Activated CD4-positive, alpha-beta T cell treated with anti-CD3 and anti-CD28 coated beads, Interleukin-2, amount 50 U/mL, for 4 hours (primary cell): ENCODE results near the gene AP1M1.
"Not testable (repeated sequence)": the region's sequence is repeated elsewhere in the genome, so short reads cannot be mapped to it uniquely, and the experiment has no call there.

ENCODE experiments used
- DNase-seq, 2 experiments: peaks; one replicate each; pipeline ENCODE4 v3.0.0-alpha.2; 2020

The AP1M1 gene

DNA sequence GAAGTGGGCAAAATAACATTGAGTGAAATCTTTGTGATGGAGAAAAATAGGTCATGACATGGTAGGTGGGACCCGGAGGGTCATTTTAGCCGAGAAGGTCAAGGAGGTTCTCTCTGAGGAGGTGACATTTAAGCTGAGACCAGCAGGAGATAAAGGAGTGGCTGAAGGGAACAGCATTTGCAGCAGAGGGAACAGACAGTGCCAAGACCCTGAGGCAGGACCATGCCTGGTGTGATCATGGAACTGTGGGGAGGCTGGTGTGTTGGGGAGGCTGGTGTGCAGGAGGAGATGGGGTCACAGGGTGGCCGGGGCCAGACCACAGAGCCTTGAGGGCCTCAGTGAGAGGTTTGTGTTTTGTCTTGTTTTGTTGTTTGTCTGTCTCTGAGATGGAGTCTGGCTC, 67.5 kb downstream of the AP1M1 start:
- DNase-seq = no peak

DNA sequence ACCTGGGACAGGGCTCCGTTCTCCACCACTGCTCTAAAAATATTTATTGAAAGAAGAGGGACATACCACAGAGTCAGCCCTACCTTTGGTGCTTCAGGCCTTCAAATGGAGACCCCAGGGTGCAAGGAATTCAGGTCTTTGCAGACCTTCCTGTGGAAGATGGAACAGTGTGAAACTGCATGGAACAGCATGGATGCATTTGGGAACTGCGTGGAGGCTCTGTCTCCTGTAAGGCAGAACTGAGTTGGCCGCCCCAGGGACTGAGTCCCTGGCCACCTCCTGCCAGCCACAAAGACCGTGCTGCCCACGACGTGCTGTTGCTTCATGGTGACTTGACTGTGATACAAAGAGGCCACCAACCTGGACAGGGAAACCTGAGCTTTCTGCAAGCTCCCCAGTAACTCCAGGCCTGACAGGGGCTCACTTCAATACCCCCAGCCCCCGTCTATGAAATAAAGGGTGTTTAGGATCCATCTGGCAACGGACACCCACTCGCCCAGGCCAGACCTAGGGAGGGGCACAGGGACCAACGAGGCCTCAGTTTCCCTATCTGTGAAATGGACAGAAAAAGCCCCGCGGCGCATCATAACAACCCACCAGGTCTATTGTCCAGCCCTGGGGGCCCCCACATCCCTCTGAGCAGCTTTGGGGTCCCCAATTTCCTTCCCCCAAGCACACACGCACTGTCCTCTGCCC, 68.3 kb downstream of the AP1M1 start:
- DNase-seq = no peak

DNA sequence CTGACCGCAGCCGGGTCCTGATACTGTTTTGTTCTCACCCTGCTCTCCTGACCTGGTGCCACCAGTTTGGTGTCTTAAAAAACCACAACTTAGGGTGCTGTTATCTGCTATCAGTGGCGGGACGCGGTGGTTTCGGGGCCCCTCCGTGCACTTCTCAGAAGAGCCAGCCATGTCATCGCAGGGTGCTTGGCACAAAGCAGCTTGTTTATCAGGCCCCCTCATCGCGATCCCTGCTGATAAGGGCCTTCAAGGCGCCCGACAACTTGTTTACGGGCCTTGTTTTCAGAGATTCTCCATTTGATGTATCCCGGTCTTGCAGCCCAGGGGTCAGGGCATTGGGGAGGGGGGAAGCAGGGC, 68.9 kb downstream of the AP1M1 start:
- DNase-seq = peak; percentile 37 to 43

DNA sequence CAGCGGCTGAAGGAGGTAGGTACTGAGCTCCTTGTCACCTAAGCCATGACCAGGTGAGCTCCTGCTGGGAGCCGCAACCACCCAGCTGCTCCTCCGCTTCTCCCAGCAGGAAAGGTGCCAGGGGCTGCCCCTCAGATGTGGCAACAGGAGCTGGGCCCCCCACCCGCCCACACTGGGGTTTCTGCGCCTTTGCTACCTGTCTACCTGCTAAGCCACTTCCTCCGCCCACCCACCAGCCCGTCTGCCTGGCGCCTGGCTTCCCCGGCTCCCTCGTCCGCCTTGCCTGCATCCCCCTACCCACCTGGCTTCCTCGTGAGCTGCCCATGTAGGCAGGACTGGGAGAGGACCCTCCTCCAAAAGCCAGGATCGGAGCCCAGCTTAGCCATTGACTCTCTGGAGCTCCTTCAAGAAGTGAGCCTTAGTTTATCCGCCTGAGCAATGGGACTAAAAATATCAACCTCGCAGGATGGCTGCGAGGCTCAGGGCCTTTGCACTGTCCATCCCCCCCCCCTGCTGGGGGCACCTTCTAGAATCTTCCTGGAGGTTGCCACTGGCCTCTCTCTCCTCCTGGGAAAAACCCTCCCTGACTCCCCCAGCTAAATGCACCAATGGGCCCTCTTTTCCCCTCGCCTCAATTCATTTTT, 71.1 kb downstream of the AP1M1 start:
- peak; percentile 51 to 57 for DNase-seq

DNA sequence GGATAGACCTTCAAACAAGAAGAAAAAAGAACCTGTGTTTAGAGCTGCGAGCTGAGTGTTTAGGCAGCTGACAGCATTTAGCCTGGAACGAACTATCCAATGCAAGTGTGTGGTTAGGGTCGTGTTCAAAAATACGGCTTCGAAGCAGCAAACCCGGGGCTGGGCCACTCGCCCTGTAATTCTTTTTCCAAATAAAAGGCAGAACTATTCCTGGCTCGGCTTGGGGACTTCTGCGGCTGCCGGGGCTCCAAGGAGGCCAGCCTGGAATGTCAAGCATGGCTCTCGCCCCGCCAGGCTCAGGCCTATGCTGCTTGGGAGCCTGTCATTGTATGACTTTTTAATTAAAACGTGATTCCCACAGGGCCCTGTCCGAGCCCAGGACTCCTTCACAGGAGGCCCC, 75.2 kb downstream of the AP1M1 start:
- DNase-seq = no peak

DNA sequence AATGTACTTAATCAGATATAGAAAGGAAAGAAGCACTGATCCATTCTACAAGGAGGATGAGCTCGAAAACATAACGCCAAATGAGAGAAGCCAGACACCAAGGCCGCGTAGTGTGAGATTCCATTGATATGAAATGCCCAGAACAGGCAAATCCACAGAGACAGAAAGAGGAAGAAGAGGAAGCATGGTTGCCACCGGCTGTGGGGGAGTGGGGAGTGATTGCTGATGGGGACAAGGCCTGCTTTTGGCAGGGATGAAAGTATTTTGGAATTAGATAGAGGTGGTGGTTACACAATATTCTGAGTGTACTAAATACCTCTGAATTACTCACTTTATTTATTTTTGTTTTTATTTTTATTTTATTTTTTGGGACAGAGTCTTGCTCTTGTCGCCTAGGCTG, 76.7 kb downstream of the AP1M1 start:
- DNase-seq = no peak

DNA sequence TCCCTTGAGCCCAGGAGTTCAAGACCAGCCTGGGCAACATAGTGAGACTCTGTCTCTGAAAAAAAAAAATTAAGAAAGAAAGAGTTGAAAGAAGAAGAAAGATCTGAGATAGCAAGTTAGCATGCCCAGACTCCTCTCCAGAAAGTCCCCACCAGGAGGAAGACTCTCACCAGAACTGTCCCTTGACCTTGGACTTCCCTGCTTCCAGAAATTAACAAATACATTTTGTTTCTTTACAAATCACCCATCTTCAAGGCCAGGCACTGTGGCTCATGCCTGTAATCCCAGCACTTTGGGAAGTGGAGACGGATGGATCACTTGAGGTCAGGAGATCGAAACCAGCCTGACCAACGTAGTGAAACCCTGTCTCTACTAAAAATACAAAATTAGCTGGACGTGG, 82.6 kb downstream of the AP1M1 start:
- no peak for DNase-seq

DNA sequence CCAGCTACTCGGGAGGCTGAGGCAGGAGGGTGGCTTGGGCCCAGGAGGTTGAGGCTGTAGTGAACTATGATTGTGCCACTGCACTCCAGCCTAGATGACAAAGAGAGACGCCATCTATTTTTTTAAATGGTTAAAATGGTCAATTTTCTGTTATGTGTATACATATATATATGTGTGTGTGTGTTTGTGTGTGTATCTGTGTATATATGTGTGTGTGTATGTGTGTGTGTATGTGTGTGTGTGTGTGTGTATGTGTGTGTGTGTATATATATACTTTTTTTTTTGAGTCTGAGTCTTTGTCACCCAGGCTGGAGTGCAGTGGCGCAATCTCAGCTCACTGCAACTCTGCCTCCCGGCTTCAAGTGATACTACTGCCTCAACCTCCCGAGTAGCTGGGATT, 84.0 kb downstream of the AP1M1 start:
- no peak for DNase-seq

DNA sequence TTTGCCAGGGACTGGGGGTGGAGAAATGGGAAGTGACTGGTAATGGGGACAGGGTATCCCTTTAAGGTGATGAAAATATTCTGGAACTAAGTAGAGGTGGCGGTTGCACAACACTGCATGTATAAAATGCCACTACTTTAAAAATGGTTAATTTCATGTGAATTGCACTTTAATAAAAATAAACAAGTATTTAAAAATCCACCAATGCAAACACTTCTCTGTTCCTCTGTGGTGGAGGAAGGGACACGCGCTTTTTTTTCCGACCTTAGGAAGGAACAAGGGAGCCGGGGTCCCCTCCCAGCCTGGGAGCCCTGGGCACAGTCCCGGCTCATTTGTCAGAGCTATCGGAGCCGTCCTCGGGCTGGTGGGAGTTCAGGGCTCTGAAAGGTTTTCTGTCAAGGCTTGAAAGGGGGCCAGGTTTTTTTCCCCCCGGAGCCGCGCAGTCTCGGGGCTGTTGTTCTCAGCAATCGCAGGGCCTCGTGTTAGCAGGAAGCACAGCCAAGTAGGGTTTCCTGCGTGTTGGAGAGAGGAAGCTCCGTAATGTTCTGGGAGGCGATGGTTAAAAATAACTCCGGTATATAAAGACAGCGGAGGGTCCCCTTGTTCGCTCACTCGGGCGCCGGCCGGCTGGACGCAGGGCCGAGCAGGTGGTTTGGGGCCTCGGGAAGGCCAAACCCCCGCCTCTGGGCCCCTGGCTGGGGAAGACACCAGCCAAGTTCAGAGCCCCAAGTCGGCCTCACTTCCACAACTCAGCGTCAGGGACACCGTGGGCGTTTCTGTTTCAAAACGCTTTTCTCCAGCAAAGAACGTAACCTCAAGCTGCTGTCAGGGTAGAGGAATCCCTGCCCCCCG, 85.7 kb downstream of the AP1M1 start:
- peak; percentile 73 to 74 for DNase-seq

DNA sequence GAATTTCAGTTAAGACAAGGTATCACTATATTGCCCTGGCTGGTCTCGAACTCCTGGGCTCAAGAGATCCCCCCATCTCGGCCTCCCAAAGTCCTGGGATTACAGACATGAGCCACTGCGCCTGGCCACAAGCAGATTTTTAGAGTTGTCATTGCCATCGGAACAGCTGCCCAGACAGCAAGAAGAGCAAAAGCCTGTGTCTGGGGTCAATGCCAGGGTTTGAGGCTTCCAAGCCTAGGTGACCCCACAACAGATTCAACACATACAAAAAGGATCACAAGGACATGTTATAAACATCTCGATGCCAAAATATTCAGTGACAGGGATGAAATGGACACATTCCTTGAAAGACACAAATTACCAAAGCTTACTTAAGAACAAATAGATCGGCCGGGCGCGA, 86.8 kb downstream of the AP1M1 start:
- no peak for DNase-seq

DNA sequence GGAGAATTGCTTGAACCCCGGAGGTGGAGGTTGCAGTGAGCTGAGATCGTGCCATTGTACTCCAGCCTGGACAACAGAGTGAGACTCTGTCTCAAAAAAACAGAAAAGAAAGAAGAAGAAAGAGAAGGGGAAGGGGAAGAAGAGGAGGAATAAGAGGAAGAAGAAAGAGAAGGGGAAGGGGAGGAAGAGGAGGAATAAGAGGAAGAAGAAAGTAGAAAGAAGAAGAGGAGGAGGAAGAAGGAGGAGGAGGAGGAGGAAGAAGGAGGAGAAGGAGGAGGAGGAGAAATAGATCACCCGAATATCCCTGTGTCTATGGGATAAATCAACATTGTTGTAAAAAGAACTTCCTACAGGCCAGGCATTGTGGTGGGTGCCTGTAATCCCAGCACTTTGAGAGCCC, 87.4 kb downstream of the AP1M1 start:
- not testable (repeated sequence) for DNase-seq

DNA sequence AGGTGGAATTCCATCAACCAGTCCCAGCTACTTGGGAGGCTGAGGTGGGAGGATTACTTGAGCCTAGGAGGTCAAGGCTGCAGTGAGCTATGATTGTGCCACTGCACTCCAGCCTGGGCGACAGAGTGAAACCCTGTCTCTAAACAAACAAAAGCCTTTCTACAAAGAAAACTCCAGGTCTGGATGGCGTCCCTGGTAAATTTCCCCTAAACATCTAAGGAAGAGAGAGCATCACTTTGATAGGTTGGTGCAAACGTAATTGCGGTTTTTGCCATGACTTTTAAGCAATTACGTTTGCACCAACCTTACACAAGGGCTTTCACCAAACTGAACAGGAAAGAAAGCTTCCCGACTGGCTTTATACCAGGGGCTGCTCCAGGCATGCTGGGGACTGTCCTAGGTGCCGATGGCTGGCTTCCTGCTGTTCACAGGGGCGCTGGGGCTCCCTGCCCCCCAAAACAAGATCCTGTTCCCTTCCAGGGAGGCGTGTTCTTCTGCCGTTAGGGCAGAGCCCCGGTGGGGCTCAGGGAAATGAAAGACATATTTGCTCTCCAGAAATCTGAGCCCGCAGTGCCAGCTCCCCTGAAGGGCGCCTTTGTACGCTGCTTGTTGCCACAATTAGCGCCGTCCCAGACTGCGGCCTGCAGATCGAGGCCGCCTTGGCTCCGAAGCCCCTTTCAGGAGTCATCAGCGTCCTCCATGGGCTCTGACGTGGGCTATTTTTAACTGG, 88.2 kb downstream of the AP1M1 start:
- DNase-seq = no peak

DNA sequence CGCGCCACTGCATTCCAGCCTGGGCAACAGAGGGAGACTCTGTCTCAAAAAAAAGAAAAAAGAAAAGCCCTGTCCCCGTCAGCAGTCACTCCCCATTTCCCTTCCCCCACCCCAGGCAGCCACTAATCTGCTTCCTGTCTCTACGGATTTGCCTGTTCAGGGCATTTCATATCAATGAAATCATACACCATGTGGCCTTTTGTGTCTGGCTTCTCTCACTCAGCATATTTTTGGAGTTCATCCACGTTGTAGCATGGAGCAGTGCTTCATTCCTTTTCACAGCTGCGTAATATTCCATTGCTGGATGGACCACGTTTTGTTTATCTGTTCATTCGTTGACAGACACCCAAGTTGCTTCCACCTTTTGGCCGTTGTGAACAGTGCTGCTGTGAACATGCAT, 90.8 kb downstream of the AP1M1 start:
- no peak for DNase-seq

DNA sequence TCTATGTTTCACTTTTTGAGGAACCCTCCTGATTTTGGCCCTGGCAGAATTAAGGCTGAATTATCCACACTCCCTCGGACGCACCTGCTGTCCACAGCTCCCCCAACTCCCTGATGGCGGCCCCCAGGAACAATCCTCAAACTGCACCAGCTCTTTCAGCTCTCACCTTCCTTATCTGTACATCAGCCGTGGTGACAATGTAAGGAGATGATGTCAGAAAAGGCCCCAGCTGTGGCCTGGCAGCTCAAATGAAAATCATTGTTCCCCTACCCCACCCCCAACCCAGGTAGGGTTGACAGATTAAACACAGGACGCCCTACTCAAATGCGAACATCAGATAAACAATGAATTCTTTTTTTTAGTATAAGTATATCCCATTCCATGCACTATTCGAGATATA, 91.9 kb downstream of the AP1M1 start:
- DNase-seq = no peak

DNA sequence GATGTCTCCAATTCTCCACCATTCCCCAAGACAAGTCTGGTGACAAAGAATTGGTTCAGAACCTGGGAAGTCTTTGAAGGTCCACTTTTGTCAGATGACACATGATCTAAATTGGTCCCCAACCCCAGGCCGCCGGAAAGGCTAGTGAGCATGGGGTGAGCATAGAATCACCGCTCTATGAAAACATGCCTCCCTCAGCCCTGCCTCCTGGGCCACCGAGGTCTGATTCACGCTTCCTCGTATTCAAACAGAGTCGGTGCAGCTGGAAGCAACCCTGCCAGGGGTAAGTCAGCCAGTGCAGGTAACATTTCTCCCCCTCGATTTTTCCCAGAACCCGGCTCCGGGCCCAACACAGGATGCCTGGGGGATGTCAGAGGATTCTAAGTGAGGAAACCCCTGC, 93.0 kb downstream of the AP1M1 start:
- no peak for DNase-seq

DNA sequence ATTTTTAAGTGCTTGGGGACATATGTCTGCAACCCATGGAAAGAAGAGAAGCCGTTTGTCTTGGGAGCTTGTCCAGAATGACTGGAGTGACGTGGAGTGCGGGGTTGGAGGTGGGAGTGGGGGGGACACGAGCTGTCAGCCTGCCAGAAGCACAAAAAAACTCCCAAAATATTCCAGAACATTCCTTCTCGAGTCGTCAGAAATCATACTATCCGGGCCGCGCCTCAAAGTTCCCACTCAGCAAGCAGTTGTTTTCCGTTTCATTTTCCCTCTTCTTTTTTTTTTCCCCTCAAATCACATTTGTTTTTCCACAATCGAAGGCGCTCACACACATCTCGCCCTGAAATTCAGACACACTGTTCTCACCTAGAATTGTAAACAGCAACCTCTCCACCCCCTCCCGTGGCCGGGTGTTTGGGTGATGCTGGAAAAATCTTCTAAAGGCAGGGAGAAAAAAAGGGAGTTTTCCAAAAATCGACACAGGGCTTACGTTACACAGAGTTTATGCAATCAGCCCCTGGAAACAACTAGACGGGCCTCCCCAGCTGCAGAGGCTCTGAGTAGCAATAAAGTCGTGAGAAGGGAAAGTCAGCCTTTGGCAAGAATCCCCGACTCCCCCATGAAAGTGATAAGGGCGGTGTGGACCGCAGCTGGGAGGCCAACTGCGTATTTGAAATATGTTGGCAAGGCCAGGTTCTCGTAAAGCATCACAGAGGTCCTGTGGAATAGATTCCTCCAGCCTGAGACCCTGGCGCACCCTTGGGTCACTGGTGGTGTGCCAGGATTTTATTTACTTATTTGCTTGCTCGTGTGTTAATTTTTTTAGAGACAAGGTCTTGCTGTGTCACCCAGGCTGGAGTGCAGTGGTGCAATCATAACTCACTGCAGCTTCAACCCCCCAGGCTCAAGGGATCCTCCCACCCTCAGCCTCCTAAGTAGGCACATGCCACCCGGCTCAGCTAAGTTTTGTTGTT, 95.7 kb downstream of the AP1M1 start:
- DNase-seq = no peak

DNA sequence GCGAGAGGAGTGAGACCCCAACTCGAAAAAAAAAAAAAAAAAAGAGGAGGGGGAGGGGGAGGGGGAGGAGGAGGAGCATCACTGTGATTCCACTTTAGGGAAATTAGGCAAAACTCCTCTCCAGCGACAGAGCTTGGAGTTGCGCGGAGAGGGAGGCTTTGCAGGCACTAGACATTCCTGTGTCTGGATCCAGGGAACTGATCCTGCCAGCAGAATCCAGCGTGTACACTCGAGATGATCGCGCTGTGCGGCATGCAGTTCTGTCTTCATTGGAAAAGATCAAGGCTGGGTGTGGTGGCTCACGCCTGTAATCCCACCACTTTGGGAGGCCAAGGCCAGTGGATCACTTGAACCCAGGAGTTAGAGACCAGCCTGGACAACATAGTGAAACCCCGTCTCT, 97.3 kb downstream of the AP1M1 start:
- no peak for DNase-seq
